Heart left ventricle (tissue), 13 donors: ENCODE measurements around the gene DHX29.

Experiments used
- POLR2A ChIP-seq, 2 donors: fragments of 450-650 bp; IDR thresholded peaks; one replicate each; pipeline ENCODE4 v1.6.1; 2017; ENCODE audit warnings: antibody characterized with exemption in 2 of 2, mild to moderate bottlenecking in 2 of 2, moderate library complexity in 2 of 2
- TF ChIP-seq, protein P1 (sequence below), 12 donors: fragments of 200-600 bp; sonication (generic) in 4 of 12; IDR thresholded peaks; one replicate each; pipeline versions ENCODE4 v1.5.0 to v1.8.0; 2018 to 2022; ENCODE audit warnings: antibody characterized with exemption in 12 of 12, mild to moderate bottlenecking in 5 of 12
- donor health status: ischemic (EF 13 %, LVEDD 7.1; RV severe dilation, severe dysfunction).
- donor health status: DM: no; HTN: yes; CAD: no.
- donor health status: DM: no; HTN: no; CAD: no.
- donor health status: ischemic (EF 25% LVEDD 6.9; RV normal size, moderate dysfunction).
- donor health status: ischemic (EF 25% LVEDD 5.7; RV mildly dilated, moderate dysfunction).
- donor health status: ischemic (EF 35%, LVEDD 5.7; RV mildly dilated, moderate dysfunction).
- donor health status: nonischemic (EF 11% LVEDD 7.7; RV severe dilation, severe dysfunction).
- donor health status: DM: yes; HTN: yes; CAD: no.
- donor health status: PGD.
- donor health status: ischemic (EF 29% LVEDD 5.4; RV normal size, mild dysfunction).
- donor health status: nonischemic (EF 23%, LVEDD 6.1; RV moderate dilation, normal function).

- TF ChIP-seq, protein P1, sequence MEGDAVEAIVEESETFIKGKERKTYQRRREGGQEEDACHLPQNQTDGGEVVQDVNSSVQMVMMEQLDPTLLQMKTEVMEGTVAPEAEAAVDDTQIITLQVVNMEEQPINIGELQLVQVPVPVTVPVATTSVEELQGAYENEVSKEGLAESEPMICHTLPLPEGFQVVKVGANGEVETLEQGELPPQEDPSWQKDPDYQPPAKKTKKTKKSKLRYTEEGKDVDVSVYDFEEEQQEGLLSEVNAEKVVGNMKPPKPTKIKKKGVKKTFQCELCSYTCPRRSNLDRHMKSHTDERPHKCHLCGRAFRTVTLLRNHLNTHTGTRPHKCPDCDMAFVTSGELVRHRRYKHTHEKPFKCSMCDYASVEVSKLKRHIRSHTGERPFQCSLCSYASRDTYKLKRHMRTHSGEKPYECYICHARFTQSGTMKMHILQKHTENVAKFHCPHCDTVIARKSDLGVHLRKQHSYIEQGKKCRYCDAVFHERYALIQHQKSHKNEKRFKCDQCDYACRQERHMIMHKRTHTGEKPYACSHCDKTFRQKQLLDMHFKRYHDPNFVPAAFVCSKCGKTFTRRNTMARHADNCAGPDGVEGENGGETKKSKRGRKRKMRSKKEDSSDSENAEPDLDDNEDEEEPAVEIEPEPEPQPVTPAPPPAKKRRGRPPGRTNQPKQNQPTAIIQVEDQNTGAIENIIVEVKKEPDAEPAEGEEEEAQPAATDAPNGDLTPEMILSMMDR (IDR thresholded peaks at IDR 0.05): no peak
- no peak for TF ChIP-seq POLR2A (IDR thresholded peaks at IDR 0.05)
Measured at GRCh38 chr5:55258339-55258738, 49.2 kb downstream of the DHX29 start.
